ENCODE measurements around the gene MAN1C1. TPM values are rescaled to one million over a fixed set of nuclear protein-coding genes. Genes with fewer than 3 reads are reported as not detected.

The MAN1C1 gene
- total RNA-seq, 1 donor from 2014 or later = 0.63 TPM

DNA sequence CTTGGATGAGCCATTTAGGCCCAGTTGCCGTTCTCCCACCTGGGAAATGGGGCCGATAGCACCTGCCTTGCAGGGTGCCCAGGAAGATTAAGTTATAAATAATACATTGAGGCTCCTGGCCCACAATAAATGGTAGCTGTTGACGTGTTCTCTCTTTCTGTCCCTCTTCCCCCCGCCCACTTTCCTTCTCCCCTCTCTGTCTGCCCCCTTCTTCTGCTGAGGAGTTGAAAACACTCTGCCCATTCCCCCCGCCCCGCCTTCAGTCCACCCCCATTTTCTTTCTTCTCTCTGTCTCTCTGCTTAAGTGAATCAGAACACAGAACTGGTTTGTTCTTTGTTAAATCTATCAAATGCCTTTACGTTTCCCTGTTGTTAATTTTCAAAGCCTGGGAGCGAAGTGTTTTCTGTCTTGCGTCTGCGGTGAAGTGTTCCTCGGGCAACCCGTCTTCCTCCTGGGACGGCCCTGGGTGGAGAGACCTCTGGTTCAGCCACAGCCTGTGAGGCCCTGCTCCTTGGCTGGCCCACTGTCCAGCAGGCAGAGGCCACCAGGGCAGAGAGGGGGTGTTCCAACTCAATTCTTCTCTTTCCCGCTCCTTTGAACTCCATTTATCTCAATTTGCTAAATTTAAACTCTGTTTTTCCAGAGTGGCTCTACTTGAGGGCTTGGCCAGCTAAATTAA lies 154.1 kb downstream of the MAN1C1 start:
- TF ChIP-seq, protein P1, sequence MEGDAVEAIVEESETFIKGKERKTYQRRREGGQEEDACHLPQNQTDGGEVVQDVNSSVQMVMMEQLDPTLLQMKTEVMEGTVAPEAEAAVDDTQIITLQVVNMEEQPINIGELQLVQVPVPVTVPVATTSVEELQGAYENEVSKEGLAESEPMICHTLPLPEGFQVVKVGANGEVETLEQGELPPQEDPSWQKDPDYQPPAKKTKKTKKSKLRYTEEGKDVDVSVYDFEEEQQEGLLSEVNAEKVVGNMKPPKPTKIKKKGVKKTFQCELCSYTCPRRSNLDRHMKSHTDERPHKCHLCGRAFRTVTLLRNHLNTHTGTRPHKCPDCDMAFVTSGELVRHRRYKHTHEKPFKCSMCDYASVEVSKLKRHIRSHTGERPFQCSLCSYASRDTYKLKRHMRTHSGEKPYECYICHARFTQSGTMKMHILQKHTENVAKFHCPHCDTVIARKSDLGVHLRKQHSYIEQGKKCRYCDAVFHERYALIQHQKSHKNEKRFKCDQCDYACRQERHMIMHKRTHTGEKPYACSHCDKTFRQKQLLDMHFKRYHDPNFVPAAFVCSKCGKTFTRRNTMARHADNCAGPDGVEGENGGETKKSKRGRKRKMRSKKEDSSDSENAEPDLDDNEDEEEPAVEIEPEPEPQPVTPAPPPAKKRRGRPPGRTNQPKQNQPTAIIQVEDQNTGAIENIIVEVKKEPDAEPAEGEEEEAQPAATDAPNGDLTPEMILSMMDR (conservative IDR thresholded peaks at IDR 0.05; ENCODE audit: low read depth, low read length) = no peak
- no peak overlapping the region for H3K4me3 ChIP-seq (ENCODE audit: low read depth, low read length)
- DNase-seq (ENCODE audit: low read depth) = no peak

DNA sequence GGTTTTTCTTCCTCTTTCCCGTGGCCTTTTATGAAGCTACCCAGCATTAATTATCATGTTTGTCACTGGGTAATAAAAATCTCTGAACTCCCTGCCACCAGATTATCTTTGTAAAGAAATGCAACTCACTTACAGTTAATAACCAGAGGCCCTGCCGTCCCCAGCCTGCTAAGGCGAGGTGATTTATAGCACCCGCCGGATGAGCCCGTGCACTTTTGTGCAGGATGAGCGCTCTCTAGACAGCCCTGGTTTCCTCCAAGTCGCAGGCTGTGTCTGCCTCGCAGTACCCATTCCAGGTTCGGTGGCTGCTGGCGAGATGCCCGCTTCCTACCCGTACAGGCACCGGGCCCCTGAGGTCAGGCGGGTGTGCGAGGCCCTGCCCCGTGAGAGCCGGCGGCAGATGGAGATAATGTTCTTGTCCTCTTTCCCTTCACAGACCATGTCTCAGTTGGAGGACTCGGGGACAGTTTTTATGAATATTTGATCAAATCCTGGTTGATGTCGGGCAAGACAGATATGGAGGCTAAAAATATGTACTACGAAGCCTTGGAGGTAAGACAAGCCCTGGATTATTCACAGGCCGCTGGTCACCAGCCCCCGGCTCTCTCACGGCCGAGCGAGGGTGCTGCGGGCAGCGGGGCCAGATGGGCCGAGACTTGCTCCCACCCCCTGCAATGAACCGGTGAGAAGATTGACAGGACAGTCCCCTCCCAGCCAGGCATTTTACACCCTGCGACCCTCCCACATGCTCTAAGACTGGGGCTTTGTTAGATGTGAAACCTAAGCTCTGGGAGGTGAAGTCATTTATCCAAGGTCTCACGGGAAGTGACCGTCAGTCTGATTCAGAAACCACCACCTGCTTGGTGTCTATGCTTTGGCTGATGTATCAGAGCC lies 154.9 kb downstream of the MAN1C1 start:
- TF ChIP-seq, protein P1 (conservative IDR thresholded peaks at IDR 0.05; ENCODE audit: low read depth, low read length) = no peak
- no peak for DNase-seq (ENCODE audit: low read depth)
- peak overlapping the region; percentile 19 for H3K4me3 ChIP-seq (ENCODE audit: low read depth, low read length)

DNA sequence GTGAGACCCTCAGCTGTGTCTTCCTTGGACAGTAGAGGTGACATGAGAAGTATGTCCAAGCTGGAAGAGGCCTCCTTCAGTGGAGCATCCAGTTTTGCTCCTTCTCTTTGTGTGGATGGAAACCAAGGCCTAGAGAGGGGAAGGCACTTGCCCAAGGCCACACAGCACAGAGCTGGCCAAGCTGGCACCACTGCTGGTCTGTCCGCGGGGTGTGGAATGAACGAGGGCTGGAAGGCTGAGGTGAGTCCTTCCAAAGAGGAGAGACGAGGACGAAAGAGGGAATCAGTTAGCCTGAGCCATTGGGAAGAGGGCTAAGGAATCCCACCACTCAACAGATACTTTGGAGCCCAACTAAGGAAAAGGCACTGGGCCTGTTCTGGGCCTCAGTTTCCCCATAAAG lies 155.6 kb downstream of the MAN1C1 start:
- no peak for DNase-seq (ENCODE audit: low read depth)
- H3K4me3 ChIP-seq (ENCODE audit: low read depth, low read length) = no peak overlapping the region
- TF ChIP-seq, protein P1 (conservative IDR thresholded peaks at IDR 0.05; ENCODE audit: low read depth, low read length) = no peak

DNA sequence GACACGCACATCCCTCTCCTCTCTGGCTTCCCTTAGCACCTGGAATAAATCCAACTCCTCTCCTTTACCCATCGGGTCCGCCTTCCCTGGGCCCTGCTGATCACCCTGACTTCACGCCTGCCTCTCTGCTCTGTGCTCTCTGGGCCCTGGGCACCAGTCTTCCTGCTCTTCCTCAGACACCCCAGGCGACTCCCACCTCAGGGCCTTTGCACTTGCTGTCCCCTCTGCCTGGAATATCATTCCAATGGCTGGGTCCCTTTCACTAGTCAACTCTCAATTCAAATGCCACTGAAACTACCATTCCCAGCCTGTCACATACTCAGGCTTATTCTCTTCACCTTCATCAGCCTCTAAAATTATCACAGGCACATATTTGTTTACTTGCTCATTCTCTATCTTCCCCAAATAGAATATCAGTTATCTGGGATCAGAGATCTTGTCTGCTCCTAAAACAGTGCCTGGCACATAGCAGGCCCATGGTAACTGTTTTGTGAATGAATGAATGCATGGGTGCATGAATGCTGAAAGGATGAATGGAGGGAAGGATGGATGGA lies 156.2 kb downstream of the MAN1C1 start:
- DNase-seq (ENCODE audit: low read depth) = no peak
- TF ChIP-seq, protein P1 (conservative IDR thresholded peaks at IDR 0.05; ENCODE audit: low read depth, low read length) = no peak
- no peak overlapping the region for H3K4me3 ChIP-seq (ENCODE audit: low read depth, low read length)

DNA sequence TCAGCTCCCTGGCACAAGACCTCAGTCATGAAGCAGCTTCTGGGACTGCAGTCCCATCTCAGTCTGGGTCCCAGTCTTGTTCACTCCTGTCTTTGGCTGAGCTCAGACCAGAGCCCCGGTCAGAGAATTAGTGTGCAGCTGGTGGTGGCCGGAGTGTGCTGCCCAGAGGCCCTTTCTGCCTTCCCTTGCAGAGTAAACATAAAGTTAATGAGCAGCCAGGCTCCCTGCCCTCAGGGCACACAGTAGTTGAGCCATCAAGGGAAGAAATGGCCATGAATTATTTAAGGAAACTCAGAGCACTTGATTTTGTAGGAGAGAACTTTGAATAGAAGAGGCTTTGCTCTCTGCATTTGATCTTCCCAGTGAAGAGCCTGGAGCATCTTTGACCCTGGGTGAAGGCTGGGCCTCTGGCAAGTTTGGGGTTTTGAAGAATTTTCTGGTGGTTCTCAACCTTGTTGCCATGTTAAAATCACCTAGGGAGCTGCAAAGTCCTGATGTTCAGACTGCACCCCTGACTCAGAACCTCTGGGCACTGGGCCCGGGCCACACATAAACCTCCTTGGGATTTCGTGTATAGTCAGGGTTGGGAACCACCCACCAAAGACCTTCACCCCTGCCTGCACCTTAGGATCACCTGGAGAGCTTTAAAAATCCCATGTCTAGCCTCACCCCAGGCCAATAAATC lies 157.0 kb downstream of the MAN1C1 start:
- H3K4me3 ChIP-seq (ENCODE audit: low read depth, low read length) = no peak overlapping the region
- TF ChIP-seq, protein P1 (conservative IDR thresholded peaks at IDR 0.05; ENCODE audit: low read depth, low read length) = no peak
- peak; percentile 53 for DNase-seq (ENCODE audit: low read depth)

DNA sequence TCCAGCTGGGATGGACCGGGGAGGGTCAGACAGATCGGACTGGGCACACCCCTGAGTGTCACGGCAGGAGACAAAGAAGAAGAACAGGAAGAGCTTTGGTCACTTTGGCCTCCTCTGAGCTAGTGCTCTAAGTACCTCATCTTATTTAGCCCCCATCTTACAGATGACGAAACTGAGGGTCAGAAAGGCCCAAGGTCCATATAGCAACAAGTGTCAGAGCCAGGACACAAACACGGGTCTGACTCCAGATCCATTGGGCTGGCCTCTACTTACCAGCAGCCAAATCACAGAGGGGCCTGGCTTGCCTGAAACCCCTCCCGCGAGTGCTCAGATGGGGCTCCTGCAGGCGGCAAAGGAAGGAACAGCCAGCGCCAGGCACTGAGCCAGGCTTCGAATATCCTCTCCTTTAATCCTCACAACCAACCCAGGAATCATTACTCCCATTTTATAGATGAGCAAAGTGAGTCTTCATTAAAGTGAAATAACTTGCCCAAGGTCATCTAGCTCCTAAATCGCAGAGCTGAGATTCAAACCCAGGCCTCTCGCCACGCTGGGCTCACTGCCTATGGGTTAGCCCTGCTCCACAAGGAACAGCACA lies 157.7 kb downstream of the MAN1C1 start:
- TF ChIP-seq, protein P1 (conservative IDR thresholded peaks at IDR 0.05; ENCODE audit: low read depth, low read length) = no peak
- H3K4me3 ChIP-seq (ENCODE audit: low read depth, low read length) = no peak overlapping the region
- DNase-seq (ENCODE audit: low read depth) = no peak

Measured in epithelial cell of proximal tubule (primary cell).